Pericardium fibroblast (primary cell): Measurements from ENCODE around the gene IL23R. TPM values are rescaled to one million over a fixed set of nuclear protein-coding genes. Genes with fewer than 3 reads are reported as not detected.

Source experiments
- total RNA-seq: library from RNA; depleted of rRNA; stranded (reverse); fragments of >200 nt; gene quantifications from 2 replicates; pipeline ENCODE4 v1.2.3, GENCODE V29; 2015

The IL23R gene
- total RNA-seq = not detected in 2 replicates

DNA sequence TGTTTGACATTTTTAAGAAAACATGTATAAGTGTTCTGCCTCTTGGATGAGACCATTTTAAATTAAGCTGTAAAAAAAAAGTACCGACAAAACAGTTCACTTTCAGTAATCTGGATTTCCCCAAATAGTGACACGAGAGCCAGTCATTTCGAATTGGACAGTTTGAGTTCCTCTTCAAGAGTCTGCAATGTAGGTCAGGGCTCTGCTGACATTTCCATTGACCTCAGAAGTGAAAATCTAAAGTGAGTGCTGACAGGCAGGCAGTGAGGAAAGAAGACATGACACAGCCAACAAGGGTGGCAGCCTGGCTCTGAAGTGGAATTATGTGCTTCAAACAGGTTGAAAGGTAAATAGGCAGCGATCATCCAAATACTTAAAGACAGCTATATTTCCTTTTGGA lies at the start of gene IL23R:
TSS of gene IL23R (plus strand) at position 259 of the 400 bp plus-strand sequence. CDS start 1,667 bp downstream, outside the sequence.

DNA sequence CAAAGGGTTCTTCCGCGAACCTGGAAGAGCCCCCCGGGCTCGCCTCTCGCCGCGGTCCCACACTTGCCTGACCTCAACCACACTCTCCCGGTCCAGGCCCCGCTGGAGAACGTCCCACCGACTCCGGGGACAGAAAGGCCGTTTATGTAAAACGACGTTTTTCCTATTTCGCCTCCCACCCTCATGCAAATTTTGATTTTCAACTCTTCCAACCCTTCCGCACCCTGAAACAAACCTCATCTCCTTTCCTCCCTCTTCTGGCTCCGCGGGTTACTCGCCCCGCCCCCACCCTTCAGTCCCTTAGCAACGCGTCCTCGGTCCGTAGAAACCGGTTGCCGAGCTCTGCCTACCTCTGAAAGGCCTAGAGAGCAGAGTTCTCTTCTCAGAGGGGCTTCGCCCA lies 31.6 kb upstream of the IL23R start, which contains the start of gene C1orf141:
TSS of gene C1orf141 (minus strand) at position 276 of the 400 bp plus-strand sequence. CDS start 7,730 bp downstream, outside the sequence.

GRCh38 chr1:67307251-67308060 lies 141.2 kb downstream of the IL23R start, which contains the start of gene IL12RB2:
Gene IL12RB2, plus strand, starts transcription at chr1:67307873. Its CDS starts 12,496 bp downstream, at chr1:67320369.

Other genes starting within 250 kb of the IL23R start
- 3.0 and 4.1 TPM in 2 replicates for gene DNAI4, start 241.6 kb upstream of the IL23R start, total RNA-seq
- gene MIER1, start 241.5 kb upstream of the IL23R start, total RNA-seq = 13.8 and 17.4 TPM in 2 replicates
- 6.8 and 9.3 TPM in 2 replicates for gene SLC35D1, start 112.3 kb upstream of the IL23R start, total RNA-seq
- not detected in 2 replicates for gene C1orf141, start 31.5 kb upstream of the IL23R start, total RNA-seq
- not detected in 2 replicates for gene IL12RB2, start 141.4 kb downstream of the IL23R start, total RNA-seq